HG03342 (cell line): ENCODE measurements around the gene MMP12.

ENCODE experiments used
- ATAC-seq: cut with Tn5 transposase; IDR thresholded peaks from one replicate; pipeline ENCODE4 v1.9.1; 2021; ENCODE audit warnings: mild to moderate bottlenecking, moderate library complexity; ENCODE audit not compliant: unreplicated experiment

MMP12 gene

GRCh38 chr11:102850973-102851745 is 23.6 kb downstream of the MMP12 start:
- ATAC-seq: no peak

- ATAC-seq: no peak
Observed at GRCh38 chr11:102849311-102849710, 25.5 kb downstream of the MMP12 start.

GRCh38 chr11:102846292-102846691 is 28.5 kb downstream of the MMP12 start:
- no peak for ATAC-seq

- no peak for ATAC-seq
Observed at GRCh38 chr11:102843489-102843888, 31.3 kb downstream of the MMP12 start, which contains the start of gene MMP3. MMP3 (minus strand) TSS chr11:102843609; CDS start chr11:102843546, 63 bp downstream.

GRCh38 chr11:102842930-102843329 is 31.9 kb downstream of the MMP12 start:
- ATAC-seq: no peak

GRCh38 chr11:102840018-102840417 is 34.8 kb downstream of the MMP12 start:
- no peak for ATAC-seq

GRCh38 chr11:102837646-102838045 is 37.1 kb downstream of the MMP12 start:
- ATAC-seq: no peak

- ATAC-seq: no peak
Observed at GRCh38 chr11:102837156-102837555, 37.6 kb downstream of the MMP12 start.

- no peak for ATAC-seq
Observed at GRCh38 chr11:102836290-102836875, 38.4 kb downstream of the MMP12 start.

GRCh38 chr11:102833731-102834130 is 41.1 kb downstream of the MMP12 start:
- no peak for ATAC-seq

- no peak for ATAC-seq
Observed at GRCh38 chr11:102832612-102833011, 42.2 kb downstream of the MMP12 start.

- ATAC-seq: no peak
Observed at GRCh38 chr11:102831489-102832440, 43.0 kb downstream of the MMP12 start.

- ATAC-seq: no peak
Observed at GRCh38 chr11:102831128-102831488, 43.7 kb downstream of the MMP12 start.

GRCh38 chr11:102830001-102830727 is 44.6 kb downstream of the MMP12 start:
- ATAC-seq: no peak

- ATAC-seq: no peak
Observed at GRCh38 chr11:102829316-102830000, 45.3 kb downstream of the MMP12 start.

GRCh38 chr11:102824556-102824955 is 50.2 kb downstream of the MMP12 start:
- no peak for ATAC-seq

GRCh38 chr11:102819491-102819890 is 55.3 kb downstream of the MMP12 start:
- no peak for ATAC-seq

GRCh38 chr11:102813484-102813883 is 61.3 kb downstream of the MMP12 start:
- ATAC-seq: no peak
